Measurements from ENCODE around the gene CABP7. TPM values are rescaled to one million over a fixed set of nuclear protein-coding genes. Genes with fewer than 3 reads are reported as not detected.

The CABP7 gene
- total RNA-seq, 2 experiments from 2014 or later = 0.09 TPM; not detected in 1

DNA sequence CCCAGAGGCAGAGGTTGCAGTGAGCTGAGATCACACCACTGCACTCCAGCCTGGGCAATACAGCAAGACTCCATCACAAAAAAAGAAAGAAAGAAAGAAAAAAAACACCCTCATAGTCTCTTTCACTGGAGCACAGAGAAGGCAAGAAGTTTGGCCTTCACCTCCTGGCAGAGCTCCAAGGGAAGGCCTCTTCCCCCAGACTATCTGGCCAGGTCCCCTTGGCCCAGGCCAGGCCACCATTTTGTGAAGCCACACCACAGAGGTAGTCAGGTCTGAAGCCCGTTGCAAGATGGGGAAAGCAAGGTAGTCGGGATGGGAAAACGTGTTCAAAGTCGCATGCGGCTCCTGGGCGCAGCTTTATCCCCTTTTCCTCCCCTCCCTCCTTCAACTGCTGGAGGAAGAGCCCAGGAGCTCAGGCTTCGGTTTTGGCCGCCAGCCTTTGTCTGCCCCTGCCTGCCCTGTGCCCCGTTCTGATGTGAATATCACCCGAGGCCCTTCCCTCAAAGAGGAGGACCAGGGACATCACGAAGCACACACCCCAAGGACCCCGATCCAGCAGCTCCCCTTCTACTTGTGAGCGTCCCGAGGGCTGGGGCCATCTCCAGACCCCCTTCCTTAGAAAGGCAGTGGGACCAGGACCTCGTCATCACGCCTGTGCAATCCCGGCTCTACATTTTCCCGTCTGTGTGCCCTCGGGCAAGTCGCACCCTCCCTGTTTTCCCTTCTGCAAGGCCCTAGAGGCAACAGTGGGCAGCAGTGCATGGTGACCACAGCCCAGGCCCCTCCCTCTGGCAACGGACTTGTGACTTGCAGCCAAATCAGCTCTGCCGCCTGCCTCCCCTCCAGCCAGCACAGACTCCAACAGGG, 17.7 kb downstream of the CABP7 start:
- no peak for ATAC-seq (ENCODE audit: low read depth)
- Mint-ChIP-seq H3K4me3 (no peak overlapping the region), H3K36me3 (peaks cover 7% of the 10 kb centered on the region), H3K27me3 (no peaks in the 10 kb centered on the region), H3K9me3 (no peaks in the 10 kb centered on the region), H3K4me1 (peaks cover 6% of the 10 kb centered on the region), H3K27ac (no peak overlapping the region)
- POLR2A ChIA-PET = no interaction called here
- DNase-seq = no peak

DNA sequence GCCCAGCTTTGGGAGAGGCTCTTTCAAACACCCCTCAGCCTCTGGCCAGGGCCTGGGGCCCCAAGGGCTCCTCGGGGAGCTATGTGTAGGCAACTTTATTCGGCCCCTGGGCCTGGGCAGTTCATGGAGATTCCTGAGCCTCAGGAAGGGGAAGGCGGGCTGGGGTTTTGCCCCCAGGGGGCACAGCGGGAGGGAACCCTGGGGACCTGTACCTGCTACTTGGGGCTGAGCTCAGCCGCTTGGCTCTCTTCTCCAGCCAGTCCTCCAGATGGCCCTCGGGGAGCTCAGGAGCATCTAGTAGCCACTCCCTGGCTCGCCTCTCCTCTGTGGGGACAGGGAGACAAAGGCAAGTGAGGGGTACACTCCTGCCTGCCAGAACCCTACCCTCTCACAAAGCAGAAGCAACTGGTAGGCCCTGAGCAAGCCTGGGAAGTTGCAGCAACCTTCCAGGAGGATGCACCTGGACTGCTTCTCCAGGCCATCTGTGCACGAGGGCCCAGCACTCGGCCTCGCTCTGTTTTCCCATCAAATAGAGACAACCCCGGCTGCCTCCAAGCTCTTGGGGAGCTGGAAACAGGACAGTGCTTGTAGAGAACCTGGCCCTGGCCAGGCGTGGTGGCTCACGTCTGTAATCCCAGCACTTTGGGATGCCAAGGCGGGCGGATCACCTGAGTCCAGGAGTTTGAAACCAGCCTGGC, 18.5 kb downstream of the CABP7 start:
- H3K4me1 Mint-ChIP-seq = peaks cover 6% of the 10 kb centered on the region
- POLR2A ChIA-PET = no interaction called here

DNA sequence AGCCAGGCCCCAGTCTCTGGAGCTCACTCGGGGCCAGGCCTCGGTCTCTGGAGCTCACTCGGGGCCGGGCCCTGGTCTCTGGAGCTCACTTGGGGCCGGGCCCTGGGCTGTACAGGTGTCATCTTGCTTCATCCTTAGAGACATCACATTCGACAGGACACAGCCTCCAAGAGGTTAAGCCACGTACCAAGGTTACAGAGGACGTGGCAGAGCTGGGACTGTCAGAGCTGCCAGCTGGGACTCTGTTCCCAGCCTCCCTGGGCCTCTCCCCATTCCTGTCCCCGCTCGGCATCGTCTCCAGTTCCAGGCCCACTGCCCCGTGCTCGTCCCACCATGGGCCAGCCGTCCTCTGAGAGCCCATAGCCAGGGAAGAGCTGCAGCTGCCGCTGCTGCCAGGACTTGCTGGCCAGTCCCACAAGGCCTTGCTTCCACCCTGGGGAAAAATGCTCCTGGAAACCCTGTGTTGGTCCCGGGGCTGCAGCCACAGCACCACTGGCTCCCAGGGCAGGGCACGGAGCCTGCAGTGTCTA, 19.6 kb downstream of the CABP7 start:
- Mint-ChIP-seq H3K27me3 (no peaks in the 10 kb centered on the region), H3K36me3 (peaks cover 7% of the 10 kb centered on the region)
- ATAC-seq (ENCODE audit: low read depth) = no peak

More for the DNA sequence above, 18.5 kb downstream of the CABP7 start:
- Mint-ChIP-seq H3K36me3 (peaks cover 7% of the 10 kb centered on the region), H3K27me3 (no peaks in the 10 kb centered on the region), H3K4me3 (no peak overlapping the region), H3K9me3 (no peaks in the 10 kb centered on the region), H3K27ac (no peak overlapping the region)
- DNase-seq (no peak), ATAC-seq (ENCODE audit: low read depth) (no peak)

DNA sequence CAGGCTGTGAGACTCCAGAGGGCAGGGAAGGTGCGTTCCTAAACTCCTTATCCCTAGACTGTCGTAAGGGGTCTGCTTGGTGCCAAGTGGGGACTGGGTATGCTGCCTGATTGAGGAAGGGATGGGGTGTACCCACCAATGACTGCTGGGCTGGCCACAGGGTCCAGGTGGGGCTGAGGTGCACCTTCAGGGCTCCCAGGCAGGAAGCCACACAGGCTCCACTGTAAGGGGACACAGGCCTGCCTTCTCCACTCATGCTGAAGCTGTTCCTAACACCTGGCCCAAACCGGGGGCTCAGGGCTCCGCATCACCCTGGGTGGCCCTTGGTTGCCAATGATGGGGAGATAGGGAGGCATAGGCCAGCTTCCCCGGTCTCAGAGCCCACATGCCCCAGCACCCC, 20.4 kb downstream of the CABP7 start:
- Mint-ChIP-seq H3K4me1 (peaks cover 6% of the 10 kb centered on the region), H3K9me3 (no peaks in the 10 kb centered on the region), H3K4me3 (no peak overlapping the region), H3K27ac (no peak overlapping the region), H3K27me3 (no peaks in the 10 kb centered on the region), H3K36me3 (peaks cover 7% of the 10 kb centered on the region)
- no peak for DNase-seq
- ATAC-seq (ENCODE audit: low read depth) = no peak
- POLR2A ChIA-PET = no interaction called here

More for the DNA sequence above, 19.6 kb downstream of the CABP7 start:
- Mint-ChIP-seq H3K27ac (no peak overlapping the region), H3K9me3 (no peaks in the 10 kb centered on the region), H3K4me3 (no peak overlapping the region), H3K4me1 (peaks cover 6% of the 10 kb centered on the region)
- POLR2A ChIA-PET = no interaction called here
- DNase-seq = no peak

DNA sequence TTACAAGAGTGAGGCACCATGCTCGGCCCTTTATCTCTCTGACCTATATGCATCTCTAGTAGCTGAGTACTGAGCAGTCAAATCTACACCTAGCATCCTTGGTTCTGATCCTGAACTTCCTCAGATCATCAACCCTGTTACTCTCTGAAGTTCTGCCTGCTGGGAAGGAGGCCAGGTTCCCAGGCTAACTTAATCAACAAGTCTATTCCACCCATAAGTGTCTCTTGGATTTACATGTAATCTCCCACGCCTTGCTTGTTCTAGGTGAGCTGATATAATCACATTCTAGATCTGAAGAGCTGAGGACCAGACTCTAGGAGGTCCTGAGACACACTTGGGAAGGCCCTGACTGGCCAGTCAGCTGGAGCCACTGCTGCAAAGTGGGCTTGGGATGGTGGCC, 22.1 kb downstream of the CABP7 start:
- H3K27me3 Mint-ChIP-seq = no peaks in the 10 kb centered on the region
- POLR2A ChIA-PET = interaction anchor here (0.6 to 1.3 kb wide), 2 partner anchors 25 to 42 kb away, joined by 3 to 4 read pairs; partner anchors contain the start of genes UQCR10 and ZMAT5
- H3K36me3 Mint-ChIP-seq = peaks cover 7% of the 10 kb centered on the region
- no peak overlapping the region for H3K27ac Mint-ChIP-seq
- peaks cover 6% of the 10 kb centered on the region for H3K4me1 Mint-ChIP-seq
- no peak for DNase-seq
- no peak for ATAC-seq (ENCODE audit: low read depth)
- no peaks in the 10 kb centered on the region for H3K9me3 Mint-ChIP-seq
- H3K4me3 Mint-ChIP-seq = no peak overlapping the region

DNA sequence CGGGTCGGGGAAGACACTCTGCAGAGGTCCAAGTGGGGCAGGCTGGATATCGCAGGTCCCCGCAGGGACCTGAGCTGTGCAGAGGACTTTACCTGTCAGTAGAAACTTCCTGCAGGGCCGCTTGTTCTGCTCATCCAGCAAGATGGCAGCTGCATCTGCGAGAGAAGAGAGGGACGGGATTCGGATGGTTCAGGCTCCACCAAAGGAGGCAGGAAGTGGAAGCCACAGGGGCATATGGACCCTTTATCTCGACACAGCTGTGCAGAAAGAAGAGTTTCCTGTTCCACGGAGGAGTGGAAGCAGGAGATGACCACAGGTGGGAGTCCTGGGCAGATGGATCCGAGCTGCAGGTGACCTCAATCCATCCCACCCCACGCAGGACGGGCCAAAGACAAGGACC, 22.5 kb downstream of the CABP7 start:
- no peak overlapping the region for H3K4me3 Mint-ChIP-seq

DNA sequence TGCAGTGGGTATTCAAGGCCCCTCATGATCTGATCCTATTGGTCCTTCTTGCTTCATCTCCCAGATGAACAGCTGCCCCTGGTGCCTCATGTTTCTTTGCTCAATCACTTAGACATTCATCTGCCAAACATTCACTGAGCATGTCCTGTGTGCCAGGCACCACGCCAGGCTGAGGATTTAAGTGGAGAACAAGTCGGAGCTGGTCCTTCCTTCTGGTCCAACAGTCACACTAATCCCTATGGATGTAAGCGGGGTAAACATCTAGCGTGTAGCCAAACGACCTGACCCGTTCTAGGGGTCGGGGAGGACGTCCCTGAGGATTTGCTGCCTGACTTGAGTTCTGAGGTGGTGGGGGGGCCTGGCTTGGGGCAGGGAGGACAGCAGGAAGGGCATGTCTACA, 25.1 kb downstream of the CABP7 start:
- DNase-seq (no peak), ATAC-seq (ENCODE audit: low read depth) (no peak)
- H3K9me3 Mint-ChIP-seq = no peaks in the 10 kb centered on the region
- H3K27me3 Mint-ChIP-seq = no peaks in the 10 kb centered on the region
- no peak overlapping the region for H3K27ac Mint-ChIP-seq
- POLR2A ChIA-PET = no interaction called here
- no peak overlapping the region for H3K4me3 Mint-ChIP-seq
- H3K36me3 Mint-ChIP-seq = peaks cover 7% of the 10 kb centered on the region
- peaks cover 6% of the 10 kb centered on the region for H3K4me1 Mint-ChIP-seq

More for the DNA sequence above, 22.5 kb downstream of the CABP7 start:
- ATAC-seq (ENCODE audit: low read depth) (peak; percentile 30), DNase-seq (no peak)
- peaks cover 6% of the 10 kb centered on the region for H3K4me1 Mint-ChIP-seq
- peaks cover 7% of the 10 kb centered on the region for H3K36me3 Mint-ChIP-seq
- H3K9me3 Mint-ChIP-seq = no peaks in the 10 kb centered on the region
- POLR2A ChIA-PET = interaction anchor here (1.3 kb wide), 1 partner anchor 24 kb away, joined by 4 read pairs; the partner anchor contains the start of genes UQCR10 and ZMAT5
- H3K27ac Mint-ChIP-seq = no peak overlapping the region
- no peaks in the 10 kb centered on the region for H3K27me3 Mint-ChIP-seq

DNA sequence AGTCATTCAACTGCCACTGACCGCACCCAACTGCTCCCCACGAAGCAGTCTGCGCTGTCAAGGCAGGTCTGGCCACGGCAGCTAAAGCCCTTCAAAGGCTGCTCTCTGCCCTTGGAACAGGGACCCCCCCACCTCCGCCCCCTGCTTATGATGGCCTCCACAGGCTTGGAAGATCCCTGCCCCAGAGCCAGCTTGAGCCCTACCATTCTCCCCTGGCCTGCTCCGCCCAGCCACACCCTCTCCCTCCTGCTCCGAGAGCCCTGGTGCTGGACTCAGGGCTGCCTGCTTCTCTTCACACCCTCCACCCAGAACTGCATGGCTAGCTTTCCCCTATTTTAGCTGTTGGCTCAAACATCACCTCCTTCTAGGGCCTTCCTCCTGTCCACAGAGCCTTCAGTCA, 28.0 kb downstream of the CABP7 start:
- no peaks in the 10 kb centered on the region for H3K27me3 Mint-ChIP-seq
- H3K4me3 Mint-ChIP-seq = no peak overlapping the region
- POLR2A ChIA-PET = no interaction called here
- no peak overlapping the region for H3K27ac Mint-ChIP-seq
- H3K36me3 Mint-ChIP-seq = peaks cover 4% of the 10 kb centered on the region
- peaks cover 15% of the 10 kb centered on the region for H3K4me1 Mint-ChIP-seq
- DNase-seq = no peak
- ATAC-seq (ENCODE audit: low read depth) = no peak
- no peaks in the 10 kb centered on the region for H3K9me3 Mint-ChIP-seq

DNA sequence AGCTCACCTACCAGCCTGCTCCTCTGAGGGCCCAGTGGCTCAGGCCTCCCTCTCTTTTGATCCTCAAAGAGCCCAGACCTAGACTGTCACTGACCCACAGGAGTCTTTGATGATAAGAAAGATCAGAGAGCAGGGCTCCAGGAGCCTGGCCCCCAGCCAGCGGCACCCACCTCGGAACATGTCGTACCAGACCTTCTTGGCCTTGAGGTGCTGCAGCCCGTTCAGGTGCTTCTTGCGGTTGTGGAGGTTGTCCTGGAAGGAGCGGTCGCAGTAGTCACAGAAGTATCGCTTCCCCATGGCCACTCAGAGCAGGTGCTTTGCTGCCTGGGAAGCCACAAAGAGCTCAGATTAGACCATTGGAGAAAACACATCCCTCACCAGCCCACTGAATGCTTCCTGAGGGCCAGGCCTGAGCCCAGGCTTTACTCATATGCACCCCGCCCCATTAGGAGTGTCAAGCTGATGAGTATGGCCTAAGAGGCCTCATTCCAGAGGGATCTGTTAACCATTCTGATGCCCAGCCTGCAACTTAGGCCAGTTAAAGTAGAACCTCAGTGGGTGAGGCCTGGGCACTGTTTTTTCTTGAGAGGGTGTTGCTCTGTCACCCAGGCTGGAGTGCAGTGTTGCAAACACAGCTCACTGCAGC, 28.6 kb downstream of the CABP7 start:
- H3K4me1 Mint-ChIP-seq = peaks cover 15% of the 10 kb centered on the region
- DNase-seq (no peak), ATAC-seq (ENCODE audit: low read depth) (no peak)
- no peak overlapping the region for H3K4me3 Mint-ChIP-seq
- no peaks in the 10 kb centered on the region for H3K27me3 Mint-ChIP-seq
- H3K36me3 Mint-ChIP-seq = peaks cover 4% of the 10 kb centered on the region
- POLR2A ChIA-PET = no interaction called here
- H3K9me3 Mint-ChIP-seq = no peaks in the 10 kb centered on the region
- H3K27ac Mint-ChIP-seq = no peak overlapping the region

DNA sequence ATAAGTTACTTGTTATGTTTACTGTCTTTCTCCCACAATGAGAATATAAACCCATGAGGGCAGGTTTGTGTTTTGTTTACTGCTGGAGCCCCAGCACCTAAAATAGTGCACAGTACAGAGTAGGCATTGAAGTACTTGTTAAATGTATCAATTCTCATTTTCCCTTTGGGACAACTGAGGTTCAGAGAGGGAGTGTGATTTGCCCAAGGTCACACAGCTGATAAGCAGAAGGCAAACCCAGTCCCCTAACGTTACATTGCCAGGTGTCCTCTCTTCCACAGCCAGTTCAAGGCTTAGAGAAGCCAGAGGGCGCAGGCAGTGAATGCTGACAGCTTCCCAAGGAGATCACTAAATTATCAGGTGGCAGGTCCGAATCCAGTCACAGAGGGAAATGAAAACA, 30.2 kb downstream of the CABP7 start:
- Mint-ChIP-seq H3K27ac (peak overlapping the region; percentile 82), H3K9me3 (no peaks in the 10 kb centered on the region), H3K27me3 (no peaks in the 10 kb centered on the region), H3K4me1 (peaks cover 15% of the 10 kb centered on the region), H3K4me3 (no peak overlapping the region), H3K36me3 (peaks cover 4% of the 10 kb centered on the region)
- ATAC-seq (ENCODE audit: low read depth) = no peak
- POLR2A ChIA-PET = no interaction called here
- DNase-seq = no peak

DNA sequence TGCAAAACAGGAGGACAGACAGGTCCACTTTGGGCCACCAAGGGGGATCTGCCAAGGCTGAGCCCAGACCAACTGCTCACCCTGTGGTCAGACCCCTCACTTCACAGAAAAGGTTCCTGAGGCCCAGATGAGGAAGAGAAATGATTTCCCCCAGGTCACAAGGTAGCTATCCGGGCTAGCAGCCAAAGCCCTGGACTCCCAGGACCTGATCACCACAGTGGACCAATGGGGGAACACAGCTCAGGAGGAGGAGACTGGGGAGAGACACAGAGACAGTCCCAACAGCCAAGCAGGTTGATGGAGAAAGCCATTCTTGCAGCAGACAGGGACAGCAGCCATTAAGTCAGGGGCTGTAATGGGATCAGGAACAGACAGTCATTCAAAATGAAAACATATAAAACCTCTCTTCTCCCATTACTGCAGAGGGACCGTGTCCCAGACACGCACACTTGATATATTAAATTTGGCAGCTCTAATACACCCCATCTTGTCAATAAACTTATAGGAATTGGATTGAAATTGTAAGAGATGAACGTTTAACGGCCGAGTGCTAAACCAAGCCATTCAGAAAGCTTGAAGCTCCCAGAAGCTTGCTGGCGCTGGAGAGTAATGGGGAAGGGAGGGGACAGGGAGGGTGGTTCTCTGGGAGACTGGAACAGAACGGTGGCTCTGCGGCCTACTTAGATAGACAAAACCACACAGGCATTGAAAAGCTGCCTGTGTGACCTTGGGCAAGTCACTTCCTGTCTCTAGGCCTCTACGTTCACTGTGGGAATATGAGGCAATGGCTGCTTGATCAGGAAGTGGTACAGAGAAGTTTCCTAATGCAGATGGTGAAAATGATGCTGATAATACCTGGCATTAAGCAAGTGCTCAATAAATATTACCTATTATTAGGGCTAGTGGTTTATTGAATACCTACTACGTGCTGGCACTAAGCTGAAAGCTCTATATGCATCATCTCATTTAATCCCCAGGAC, 31.0 kb downstream of the CABP7 start:
- peak; percentile 82 for ATAC-seq (ENCODE audit: low read depth)
- no peaks in the 10 kb centered on the region for H3K27me3 Mint-ChIP-seq
- peaks cover 4% of the 10 kb centered on the region for H3K36me3 Mint-ChIP-seq
- no peak overlapping the region for H3K4me3 Mint-ChIP-seq
- POLR2A ChIA-PET = interaction anchor here (1.1 kb wide), 1 partner anchor 16 kb away, joined by 3 read pairs; the partner anchor contains the start of gene ZMAT5
- DNase-seq = no peak
- H3K27ac Mint-ChIP-seq = peak overlapping the region; percentile 82
- peaks cover 15% of the 10 kb centered on the region for H3K4me1 Mint-ChIP-seq
- H3K9me3 Mint-ChIP-seq = no peaks in the 10 kb centered on the region

DNA sequence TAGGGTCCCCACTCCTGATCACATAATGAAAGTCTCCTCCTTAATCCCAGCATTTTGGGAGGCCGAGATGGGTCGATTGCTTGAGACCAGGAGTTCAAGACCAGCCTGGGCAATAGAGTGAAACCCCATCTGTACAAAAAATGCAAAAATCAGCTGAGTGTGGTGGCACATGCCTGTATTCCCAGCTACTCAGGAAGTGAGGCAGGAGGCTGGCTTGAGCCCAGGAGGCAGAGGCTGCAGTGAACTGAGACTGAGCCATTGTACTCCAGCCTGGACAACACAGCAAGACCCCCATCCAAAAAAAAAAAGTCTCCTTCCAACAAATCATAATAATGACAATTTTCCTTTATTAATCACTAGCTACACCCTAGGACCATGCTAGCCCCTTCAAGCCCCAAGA, 31.9 kb downstream of the CABP7 start:
- no peak overlapping the region for H3K4me3 Mint-ChIP-seq
- no peaks in the 10 kb centered on the region for H3K9me3 Mint-ChIP-seq
- H3K27ac Mint-ChIP-seq = peak overlapping the region; percentile 67
- DNase-seq (no peak), ATAC-seq (ENCODE audit: low read depth) (no peak)
- H3K36me3 Mint-ChIP-seq = peaks cover 4% of the 10 kb centered on the region
- H3K27me3 Mint-ChIP-seq = no peaks in the 10 kb centered on the region
- peaks cover 15% of the 10 kb centered on the region for H3K4me1 Mint-ChIP-seq
- POLR2A ChIA-PET = interaction anchor here (1.1 kb wide), 1 partner anchor 15 kb away, joined by 3 read pairs; the partner anchor contains the start of gene ZMAT5
